Heart left ventricle (tissue), 16 donors: ENCODE data around the gene ZNF687. TPM values are rescaled to one million over a fixed set of nuclear protein-coding genes. Genes with fewer than 3 reads are reported as not detected.

Experiments
- ATAC-seq, 4 donors: fragments of 200-7000 bp; cut with Tn5 transposase; one replicate each; pipeline ENCODE4 v1.9.1; 2020 to 2022; ENCODE audit warnings: moderate library complexity in 4 of 4, mild to moderate bottlenecking in 3 of 4, moderate number of reproducible peaks in 1 of 4
- DNase-seq, 5 donors: peaks; one replicate each; pipeline ENCODE4 v3.0.0-alpha.2; 2020
- H3K27ac ChIP-seq, 12 donors: fragments of 200-600 bp; sonication (generic) in 4 of 12; one replicate each; pipeline versions ENCODE4 v1.5.0 to v1.8.0; 2016 to 2022; ENCODE audit warnings: mild to moderate bottlenecking in 2 of 12
- H3K27me3 ChIP-seq, 9 donors: fragments of 200-600 bp; sonication (generic) in 2 of 9; one replicate each; pipeline versions ENCODE4 v1.5.1 to v1.8.0; 2016 to 2022; ENCODE audit warnings: mild to moderate bottlenecking in 3 of 9
- H3K36me3 ChIP-seq, 9 donors: fragments of 200-600 bp; sonication (generic) in 2 of 9; one replicate each; pipeline versions ENCODE4 v1.5.0 to v1.8.0; 2018 to 2022; ENCODE audit warnings: mild to moderate bottlenecking in 2 of 9
- H3K4me1 ChIP-seq, 12 donors: fragments of 200-600 bp; sonication (generic) in 4 of 12; one replicate each; pipeline versions ENCODE4 v1.5.0 to v1.8.0; 2016 to 2022; ENCODE audit warnings: mild to moderate bottlenecking in 3 of 12
- H3K4me3 ChIP-seq, 12 donors: fragments of 200-600 bp; sonication (generic) in 4 of 12; one replicate each; pipeline versions ENCODE4 v1.5.0 to v1.8.0; 2017 to 2022; ENCODE audit warnings: mild to moderate bottlenecking in 9 of 12, moderate library complexity in 4 of 12
- H3K9me3 ChIP-seq, 12 donors: fragments of 200-600 bp; sonication (generic) in 4 of 12; one replicate each; pipeline versions ENCODE4 v1.5.0 to v1.8.0; 2016 to 2022; ENCODE audit warnings: mild to moderate bottlenecking in 1 of 12
- CTCF ChIP-seq, 12 donors: fragments of 200-600 bp; sonication (generic) in 4 of 12; IDR thresholded peaks; one replicate each; pipeline versions ENCODE4 v1.5.0 to v1.8.0; 2018 to 2022; ENCODE audit warnings: antibody characterized with exemption in 12 of 12, mild to moderate bottlenecking in 5 of 12
- POLR2A ChIP-seq, 2 donors: fragments of 450-650 bp; IDR thresholded peaks; one replicate each; pipeline ENCODE4 v1.6.1; 2017; ENCODE audit warnings: antibody characterized with exemption in 2 of 2, mild to moderate bottlenecking in 2 of 2, moderate library complexity in 2 of 2
- WGBS, 4 donors: extraction: QIAGEN DNeasy Blood & Tissue Kit in 2 of 4; methylation state at CpG; one replicate each; pipeline versions ENCODE4 v1.1.5 to v1.1.7; 2013 to 2018; 5-methylcytosine and 5-hydroxymethylcytosine counted together
- intact Hi-C, 10 donors: fragments of 100-400 bp; cut with DNase I; formaldehyde crosslinking; loops; one replicate each; pipeline versions ENCODE4 v1.11.1 to v1.14.2; 2022
- polyA plus RNA-seq, 2 donors: library from polyadenylated mRNA; stranded (reverse); fragments of 200-250 nt; gene quantifications; one replicate each; pipeline ENCODE4 v1.2.3, GENCODE V29; 2013
- total RNA-seq, 9 donors: library from RNA; depleted of rRNA in 2 of 9; stranded (reverse); fragments of >200 nt in 2 of 9; fragmentation: NEBNext Ultra II Directional in 3 of 9; extraction: Animal tissue kit (Norgen Biotek cat#: 25700) in 3 of 9; gene quantifications; one replicate each; pipeline versions ENCODE4 v1.1.0 to v1.2.4, GENCODE V29; 2016 to 2023
- donor health status: ischemic (EF 13 %, LVEDD 7.1; RV severe dilation, severe dysfunction).
- donor health status: healthy with polysubstance abuse.
- donor health status: DM: no; HTN: yes; CAD: no.
- donor health status: DM: no; HTN: no; CAD: no.
- donor health status: ischemic (EF 25% LVEDD 6.9; RV normal size, moderate dysfunction).
- donor health status: ischemic (EF 25% LVEDD 5.7; RV mildly dilated, moderate dysfunction).
- donor health status: healthy.
- donor health status: DM: yes; HTN: yes; CAD: no.
- donor health status: ischemic (EF 35%, LVEDD 5.7; RV mildly dilated, moderate dysfunction).
- donor health status: nonischemic (EF 11% LVEDD 7.7; RV severe dilation, severe dysfunction).
- donor health status: DM: yes; HTN: yes; CAD: no.
- donor health status: PGD.
- donor health status: ischemic (EF 29% LVEDD 5.4; RV normal size, mild dysfunction).
- donor health status: nonischemic (EF 23%, LVEDD 6.1; RV moderate dilation, normal function).

Gene ZNF687
- total and polyA plus RNA-seq, 11 donors = 6.9 to 30.3 (median 13.4) TPM

- DNase-seq (peak in 3 of 5 donors; percentile 36 to 81 (median 57)), ATAC-seq (peak in 3 of 4 donors; percentile 22 to 47 (median 38))
- Histone ChIP-seq H3K27ac (peak overlapping the region; percentile 13 to 91 (median 74)), H3K4me1 (peaks cover 23 to 62% (median 56%) of the 10 kb centered on the region in 12 donors), H3K9me3 (no peaks in the 10 kb centered on the region), H3K36me3 (peaks cover 0 to 94% (median 80%) of the 10 kb centered on the region in 9 donors), H3K4me3 (no peak overlapping the region), H3K27me3 (no peaks in the 10 kb centered on the region)
- intact Hi-C loops = loop anchor here in 4 of 10 donors (2.0 to 10.0 kb wide), 4 partner anchors 17 to 95 kb away; partner anchors contain the start of genes PSMB4 (in 2 of the 4) and PI4KB (in 1 of the 4)
- TF ChIP-seq POLR2A (IDR thresholded peaks at IDR 0.05) (no peak), CTCF (IDR thresholded peaks at IDR 0.05) (no peak)
- 46 to 59% (median 54%) methylated on average over 7 of the region's 7 CpGs for WGBS, 4 donors
Measured at GRCh38 chr1:151309811-151310323, 27.8 kb downstream of the ZNF687 start.

- intact Hi-C loops = loop anchor here in 1 of 10 donors (2.0 kb wide), 1 partner anchor 16 kb away; the partner anchor contains the start of gene PI4KB
- Histone ChIP-seq H3K27me3 (no peaks in the 10 kb centered on the region), H3K27ac (peak overlapping the region in 11 of 12 donors; percentile 52 to 91 (median 74)), H3K9me3 (no peaks in the 10 kb centered on the region), H3K4me3 (no peak overlapping the region), H3K36me3 (peaks cover 0 to 94% (median 79%) of the 10 kb centered on the region in 9 donors), H3K4me1 (peaks cover 24 to 71% (median 60%) of the 10 kb centered on the region in 12 donors)
- TF ChIP-seq CTCF (IDR thresholded peaks at IDR 0.05) = no peak
- TF ChIP-seq POLR2A (IDR thresholded peaks at IDR 0.05) = no peak
- 49 to 68% (median 61%) methylated on average over 4 of the region's 4 CpGs for WGBS, 4 donors
- DNase-seq = no peak
- no peak for ATAC-seq
Measured at GRCh38 chr1:151311011-151311410, 28.9 kb downstream of the ZNF687 start.

GRCh38 chr1:151311589-151312331 lies 29.7 kb downstream of the ZNF687 start:
- H3K27me3 ChIP-seq = no peaks in the 10 kb centered on the region
- H3K9me3 ChIP-seq = no peaks in the 10 kb centered on the region
- intact Hi-C loops = loop anchor here in 1 of 10 donors (2.0 kb wide), 1 partner anchor 15 kb away; the partner anchor contains the start of gene PI4KB
- ATAC-seq (peak; percentile 77 to 97 (median 92)), DNase-seq (peak in 4 of 5 donors; percentile 54 to 94 (median 74))
- TF ChIP-seq CTCF (IDR thresholded peaks at IDR 0.05) (no peak), POLR2A (IDR thresholded peaks at IDR 0.05) (no peak)
- H3K36me3 ChIP-seq = peaks cover 0 to 94% (median 79%) of the 10 kb centered on the region in 9 donors
- no peak overlapping the region for H3K4me3 ChIP-seq
- H3K27ac ChIP-seq = peak overlapping the region in 11 of 12 donors; percentile 52 to 91 (median 74)
- H3K4me1 ChIP-seq = peaks cover 24 to 73% (median 60%) of the 10 kb centered on the region in 12 donors
- 40 to 53% (median 42%) methylated on average over 7 of the region's 7 CpGs for WGBS, 4 donors

- TF ChIP-seq POLR2A (IDR thresholded peaks at IDR 0.05) = no peak
- TF ChIP-seq CTCF (IDR thresholded peaks at IDR 0.05) = no peak
- ATAC-seq (no peak), DNase-seq (no peak)
- WGBS, 4 donors = 87 to 93% (median 92%) methylated on average over 4 of the region's 4 CpGs
- Histone ChIP-seq H3K27me3 (no peaks in the 10 kb centered on the region), H3K27ac (peak overlapping the region in 11 of 12 donors; percentile 52 to 91 (median 74)), H3K4me3 (no peak overlapping the region), H3K36me3 (peaks cover 0 to 94% (median 79%) of the 10 kb centered on the region in 9 donors), H3K9me3 (no peaks in the 10 kb centered on the region), H3K4me1 (peaks cover 24 to 73% (median 60%) of the 10 kb centered on the region in 12 donors)
- intact Hi-C loops = no loop called here
Measured at GRCh38 chr1:151312411-151312810, 30.3 kb downstream of the ZNF687 start.
